Lung (tissue), 12 donors: ENCODE measurements around the gene CCNB1. TPM values are rescaled to one million over a fixed set of nuclear protein-coding genes. Genes with fewer than 3 reads are reported as not detected.

Experiments
- ATAC-seq: fragments of 200-7000 bp; cut with Tn5 transposase; one replicate; pipeline ENCODE4 v1.9.1; 2020; ENCODE audit warnings: moderate number of reproducible peaks; ENCODE audit not compliant: insufficient read depth, low FRiP score
- DNase-seq, 3 donors: peaks; one replicate each; pipeline ENCODE4 v3.0.0-alpha.2; 2013 to 2017
- H3K27ac ChIP-seq, 2 donors: one replicate each; pipeline ENCODE4 v1.5.1; 2013; ENCODE audit warnings: mild to moderate bottlenecking in 2 of 2, moderate library complexity in 2 of 2, control low read depth in 1 of 2, inconsistent platforms in 1 of 2, low read depth in 1 of 2, low read length in 1 of 2
- H3K27me3 ChIP-seq, 3 donors: one replicate each; pipeline ENCODE4 v1.5.1; 2013; ENCODE audit warnings: low read length in 2 of 3; ENCODE audit not compliant: control insufficient read depth in 3 of 3, insufficient read depth in 3 of 3
- H3K36me3 ChIP-seq, 4 donors: one replicate each; pipeline ENCODE4 v1.5.1; 2013; ENCODE audit warnings: low read length in 4 of 4, mild to moderate bottlenecking in 1 of 4, moderate library complexity in 1 of 4; ENCODE audit not compliant: control insufficient read depth in 4 of 4, insufficient read depth in 4 of 4
- H3K4me1 ChIP-seq, 5 donors: one replicate each; pipeline ENCODE4 v1.5.1; 2013; ENCODE audit warnings: low read length in 5 of 5, mild to moderate bottlenecking in 2 of 5, moderate library complexity in 1 of 5; ENCODE audit not compliant: control insufficient read depth in 5 of 5, insufficient read depth in 5 of 5
- H3K4me3 ChIP-seq: one replicate; pipeline ENCODE4 v1.5.1; 2013; ENCODE audit warnings: mild to moderate bottlenecking, control low read depth, moderate library complexity
- H3K9ac ChIP-seq, 2 donors: one replicate each; pipeline ENCODE4 v1.5.1; 2013; ENCODE audit warnings: low read length in 2 of 2, control low read depth in 1 of 2; ENCODE audit not compliant: insufficient read depth in 1 of 2
- H3K9me3 ChIP-seq, 4 donors: one replicate each; pipeline ENCODE4 v1.5.1; 2013; ENCODE audit warnings: low read length in 3 of 4, mild to moderate bottlenecking in 1 of 4, moderate library complexity in 1 of 4; ENCODE audit not compliant: control insufficient read depth in 4 of 4, insufficient read depth in 3 of 4
- CTCF ChIP-seq: IDR thresholded peaks from 2 replicates; pipeline ENCODE4 v1.5.1; 2012; ENCODE audit warnings: mild to moderate bottlenecking; ENCODE audit errors: control extremely low read depth, extremely low read depth
- WGBS, 2 donors: extraction: QIAGEN DNeasy Blood & Tissue Kit; methylation state at CpG; one replicate each; pipeline ENCODE4 v1.1.7; 2013; 5-methylcytosine and 5-hydroxymethylcytosine counted together
- polyA plus RNA-seq, 2 donors: library from polyadenylated mRNA; stranded (reverse); fragments of 200-250 nt; gene quantifications; one replicate each; pipeline ENCODE4 v1.2.1, GENCODE V29; 2013
- total RNA-seq, 2 donors: library from RNA; depleted of rRNA in 1 of 2; stranded (reverse); fragments of >200 nt in 1 of 2; gene quantifications; one replicate each; pipeline ENCODE4 v1.2.1, GENCODE V29; 2014 to 2021
- donor health status: control.
- donor health status: control.
- donor health status: Bipolar disorder and iron deficiency.
- donor health status: healthy.
- donor health status: DM: yes; HTN: yes; CAD: no.

CCNB1 gene
- total and polyA plus RNA-seq, 4 donors, result 4.4 to 14.4 (median 5.7) TPM

GRCh38 chr5:69148981-69149675, 17.8 kb upstream of the CCNB1 start:
- no peaks in the 10 kb centered on the region for H3K36me3 ChIP-seq
- H3K9me3 ChIP-seq, result no peaks in the 10 kb centered on the region
- ATAC-seq (no peak), DNase-seq (no peak)
- H3K4me3 ChIP-seq, result no peak overlapping the region
- no peak overlapping the region for H3K27ac ChIP-seq
- H3K9ac ChIP-seq, result no peak overlapping the region
- 91 to 94% methylated on average over 2 of the region's 2 CpGs for WGBS, 2 donors
- no peaks in the 10 kb centered on the region for H3K4me1 ChIP-seq
- no peak for TF ChIP-seq CTCF
- H3K27me3 ChIP-seq, result no peaks in the 10 kb centered on the region

GRCh38 chr5:69149676-69150010, 17.3 kb upstream of the CCNB1 start:
- H3K4me3 ChIP-seq, result no peak overlapping the region
- H3K9me3 ChIP-seq, result no peaks in the 10 kb centered on the region
- no peaks in the 10 kb centered on the region for H3K4me1 ChIP-seq
- no peak overlapping the region for H3K9ac ChIP-seq
- TF ChIP-seq CTCF, result no peak
- WGBS, 2 donors, result 92 to 95% methylated on average over 5 of the region's 5 CpGs
- ATAC-seq (no peak), DNase-seq (no peak)
- no peak overlapping the region for H3K27ac ChIP-seq
- H3K36me3 ChIP-seq, result no peaks in the 10 kb centered on the region
- no peaks in the 10 kb centered on the region for H3K27me3 ChIP-seq

- Histone ChIP-seq H3K9me3 (no peaks in the 10 kb centered on the region), H3K36me3 (no peaks in the 10 kb centered on the region), H3K4me3 (no peak overlapping the region), H3K27ac (no peak overlapping the region), H3K4me1 (no peaks in the 10 kb centered on the region), H3K9ac (no peak overlapping the region), H3K27me3 (no peaks in the 10 kb centered on the region)
- no peak for TF ChIP-seq CTCF
- WGBS, 2 donors, result 33 to 69% methylated on average over 3 of the region's 3 CpGs
- DNase-seq, result no peak
- no peak for ATAC-seq
These were observed 14.2 kb upstream of the CCNB1 start for GRCh38 chr5:69152731-69153130.

- Histone ChIP-seq H3K9me3 (no peaks in the 10 kb centered on the region), H3K4me3 (no peak overlapping the region), H3K27me3 (no peaks in the 10 kb centered on the region), H3K27ac (no peak overlapping the region), H3K4me1 (no peaks in the 10 kb centered on the region), H3K36me3 (no peaks in the 10 kb centered on the region), H3K9ac (no peak overlapping the region)
- ATAC-seq, result no peak
- WGBS, 2 donors, result 98% methylated on average over 11 of the region's 11 CpGs
- DNase-seq, result no peak
- no peak for TF ChIP-seq CTCF
These were observed 10.5 kb upstream of the CCNB1 start for GRCh38 chr5:69156456-69156855.
